ENCODE results near the gene CSNK2A1. TPM values are rescaled to one million over a fixed set of nuclear protein-coding genes. Genes with fewer than 3 reads are reported as not detected.

CSNK2A1 gene
- total and polyA plus RNA-seq, 2 of the 8 experiments (the other 6 are each of a cell fraction or from before 2014, with no cell fraction given), result 117 to 260 TPM

DNA sequence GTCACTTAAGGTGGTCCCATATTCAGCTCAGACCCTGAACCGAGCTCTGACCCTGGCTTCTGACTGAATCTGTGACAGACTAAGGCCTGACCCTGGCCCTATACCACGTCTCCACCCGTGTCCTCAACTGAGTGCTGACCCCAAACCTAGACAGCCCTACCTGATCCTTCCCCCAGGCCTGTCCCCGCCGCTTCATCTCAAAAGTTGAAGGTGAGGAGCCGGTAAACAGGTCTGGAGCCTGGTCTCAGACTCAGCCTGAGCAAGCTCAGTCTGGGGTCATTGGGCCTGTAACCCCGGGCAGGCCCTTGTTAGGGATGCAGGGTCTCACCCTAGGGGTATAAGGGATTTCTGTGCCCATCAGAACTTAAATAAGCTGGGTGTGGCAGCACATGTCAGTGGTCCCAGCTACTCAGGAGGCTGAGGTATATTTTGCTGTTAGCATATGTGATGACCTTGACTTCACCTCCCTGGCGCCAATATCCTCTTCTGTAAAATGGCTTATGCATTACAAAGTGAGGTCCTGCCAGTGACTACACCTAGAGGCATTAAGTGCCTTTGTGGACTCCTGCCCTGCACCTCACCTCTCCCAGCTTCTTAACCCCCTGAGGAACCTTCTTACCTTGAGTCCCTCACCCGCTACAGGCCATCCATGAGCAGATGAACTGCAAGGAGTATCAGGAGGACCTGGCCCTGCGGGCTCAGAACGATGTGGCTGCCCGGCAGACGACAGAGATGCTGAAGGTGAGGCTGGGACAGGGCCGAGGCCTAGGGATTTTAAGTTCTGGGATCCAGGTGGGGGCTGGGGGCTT is 115.5 kb downstream of the CSNK2A1 start:
- no peak overlapping the region for H3K27ac ChIP-seq (ENCODE audit: low read depth, low read length)
- CTCF ChIA-PET (ENCODE audit: partially characterized antibody), result interaction anchor here (0.7 to 2.1 kb wide), 7 partner anchors 10 to 76 kb away, joined by 3 to 9 read pairs (median 3); partner anchors contain the start of gene TRIB3
- no peak overlapping the region for H2BK15ac ChIP-seq (ENCODE audit: low read length)
- no peak overlapping the region for H3K18ac ChIP-seq (ENCODE audit: extremely low read depth, low read length)
- DNase-seq (ENCODE audit: low read depth in 1 of 2, low spot score in 2 of 2) (no peak), FAIRE-seq (no peak)
- no peak overlapping the region for H3K4ac ChIP-seq (replicated peaks; ENCODE audit: insufficient read length, low read depth, low read length)
- no peak overlapping the region for H4K5ac ChIP-seq (ENCODE audit: insufficient read length, low read depth, low read length)
- H3K23me2 ChIP-seq (ENCODE audit: low read depth, low read length), result no peaks in the 10 kb centered on the region
- H3K4me2 ChIP-seq (ENCODE audit: insufficient read depth in 1 of 2, low read depth in 2 of 2, low read length in 2 of 2), result no peak overlapping the region; a peak in 1 of 4 replicates
- H4K91ac ChIP-seq (replicated peaks; ENCODE audit: insufficient read length, low read length), result no peak overlapping the region
- no peak overlapping the region for H2BK20ac ChIP-seq (ENCODE audit: low read length)
- no peak overlapping the region for H2BK12ac ChIP-seq (ENCODE audit: low read depth, low read length)
- no peak overlapping the region for H3K23ac ChIP-seq (ENCODE audit: insufficient read length)
- H3K9ac ChIP-seq (replicated peaks in 1 of 4; ENCODE audit: extremely low read depth in 1 of 4, low read depth in 3 of 4, low read length in 3 of 4), result no peak overlapping the region
- no peak overlapping the region for H3K56ac ChIP-seq (replicated peaks; ENCODE audit: insufficient read length, low read depth, low read length)
- no peaks in the 10 kb centered on the region for H3K9me3 ChIP-seq (ENCODE audit: insufficient read depth in 2 of 2, low read depth in 1 of 2, low read length in 1 of 2)
- WGBS, 2 experiments (ENCODE audit: extremely low coverage in 1 of 2, insufficient coverage in 1 of 2, insufficient read length in 1 of 2, insufficient replicate concordance in 2 of 2, low coverage in 1 of 2, low lambda C conversion rate in 2 of 2, missing lambda C conversion rate in 1 of 2), result 90% methylated on average over 14 of the region's 14 CpGs; no CpG with 5 or more reads in 1 of the 2 experiments
- H3K4me3 ChIP-seq (ENCODE audit: extremely low read depth in 1 of 4, insufficient read depth in 2 of 4, low read depth in 3 of 4, low read length in 4 of 4), result no peak overlapping the region
- H3K27me3 ChIP-seq (replicated peaks in 1 of 4; ENCODE audit: control insufficient read depth in 3 of 4, extremely low read depth in 1 of 4, insufficient read depth in 3 of 4, low read length in 3 of 4), result peaks cover 0 to 3% (median 0%) of the 10 kb centered on the region in 4 experiments; a peak in 2 of 7 replicates
- no peak overlapping the region for H2BK5ac ChIP-seq (ENCODE audit: low read depth, low read length)
- no peak overlapping the region for H2AFZ ChIP-seq (ENCODE audit: low read length)
- peaks cover 0 to 23% (median 7%) of the 10 kb centered on the region in 4 experiments; a peak in 6 of 8 replicates for H3K36me3 ChIP-seq (ENCODE audit: control insufficient read depth in 2 of 4, insufficient read depth in 4 of 4, low read length in 3 of 4)
- H3K4me1 ChIP-seq (replicated peaks in 1 of 4; ENCODE audit: control insufficient read depth in 3 of 4, insufficient read depth in 4 of 4, low read length in 3 of 4), result no peaks in the 10 kb centered on the region
- H4K8ac ChIP-seq (ENCODE audit: extremely low read depth, insufficient read depth, low read length), result no peak overlapping the region
- H2AK5ac ChIP-seq (ENCODE audit: low read depth, low read length), result no peak overlapping the region
- H4K20me1 ChIP-seq (replicated peaks in 1 of 2; ENCODE audit: control insufficient read depth in 1 of 2, insufficient read depth in 2 of 2, low read length in 2 of 2), result peaks cover 12 to 22% of the 10 kb centered on the region in 2 experiments
- H2BK120ac ChIP-seq (replicated peaks; ENCODE audit: low read depth, low read length), result no peak overlapping the region
- POLR2A ChIA-PET (ENCODE audit: partially characterized antibody), result interaction anchor here (0.6 to 1.8 kb wide), 8 partner anchors 21 to 116 kb away, joined by 3 to 7 read pairs (median 3); partner anchors contain the start of gene CSNK2A1
- H3K79me2 ChIP-seq (ENCODE audit: control insufficient read depth in 1 of 2, insufficient read depth in 2 of 2, low read length in 2 of 2), result no peaks in the 10 kb centered on the region
- no peak overlapping the region for H3K14ac ChIP-seq (ENCODE audit: insufficient read length)
- H3K79me1 ChIP-seq (ENCODE audit: low read depth, low read length), result no peaks in the 10 kb centered on the region
- TF ChIP-seq POLR2AphosphoS5 (IDR thresholded peaks at IDR 0.05; ENCODE audit: low read depth, low read length) (no peak), GTF2F1 (IDR thresholded peaks at IDR 0.05; ENCODE audit: borderline replicate concordance, low read depth, low read length) (no peak), TBP (IDR thresholded peaks at IDR 0.05; ENCODE audit: low read depth, low read length) (no peak), RFX5 (IDR thresholded peaks at IDR 0.05; ENCODE audit: borderline replicate concordance, low read depth, low read length) (no peak)

All from H1 (cell line).